Astrocyte (in vitro differentiated cells and primary cell): ENCODE measurements around the gene KCTD13.
"Not testable (repeated sequence)": the region's sequence is repeated elsewhere in the genome, so short reads cannot be mapped to it uniquely, and the experiment has no call there.

Experiments
- EZH2 ChIP-seq: IDR thresholded peaks from 2 replicates; pipeline ENCODE4 v1.6.1; 2012; ENCODE audit warnings: mild to moderate bottlenecking, low read length, inconsistent platforms; ENCODE audit not compliant: insufficient read depth
- TF ChIP-seq, protein P1 (sequence below): IDR thresholded peaks from 2 replicates; pipeline ENCODE4 v1.5.1; 2011; ENCODE audit warnings: low read depth, mild to moderate bottlenecking, inconsistent platforms, low read length, moderate library complexity; ENCODE audit not compliant: insufficient read depth

DNA sequence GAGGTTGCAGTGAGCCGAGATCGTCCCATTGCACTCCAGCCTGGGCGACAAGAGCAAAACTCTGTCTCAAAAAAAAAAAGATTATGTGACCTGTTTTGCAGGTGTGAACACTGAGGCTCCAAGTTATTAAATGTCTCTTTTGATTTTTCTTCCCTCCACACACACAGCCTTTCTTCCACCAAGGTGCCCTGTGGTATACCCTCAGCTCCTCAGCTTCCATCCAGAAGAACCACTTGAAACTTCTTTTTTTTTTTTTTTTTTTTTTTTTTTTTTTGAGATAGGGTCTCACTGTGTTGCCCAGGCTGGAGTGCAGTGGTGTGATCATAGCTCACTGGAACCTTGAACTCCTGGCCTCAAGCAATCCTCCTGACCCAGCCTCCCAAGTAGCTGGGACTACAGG, 36.7 kb downstream of the KCTD13 start:
- TF ChIP-seq, protein P1, sequence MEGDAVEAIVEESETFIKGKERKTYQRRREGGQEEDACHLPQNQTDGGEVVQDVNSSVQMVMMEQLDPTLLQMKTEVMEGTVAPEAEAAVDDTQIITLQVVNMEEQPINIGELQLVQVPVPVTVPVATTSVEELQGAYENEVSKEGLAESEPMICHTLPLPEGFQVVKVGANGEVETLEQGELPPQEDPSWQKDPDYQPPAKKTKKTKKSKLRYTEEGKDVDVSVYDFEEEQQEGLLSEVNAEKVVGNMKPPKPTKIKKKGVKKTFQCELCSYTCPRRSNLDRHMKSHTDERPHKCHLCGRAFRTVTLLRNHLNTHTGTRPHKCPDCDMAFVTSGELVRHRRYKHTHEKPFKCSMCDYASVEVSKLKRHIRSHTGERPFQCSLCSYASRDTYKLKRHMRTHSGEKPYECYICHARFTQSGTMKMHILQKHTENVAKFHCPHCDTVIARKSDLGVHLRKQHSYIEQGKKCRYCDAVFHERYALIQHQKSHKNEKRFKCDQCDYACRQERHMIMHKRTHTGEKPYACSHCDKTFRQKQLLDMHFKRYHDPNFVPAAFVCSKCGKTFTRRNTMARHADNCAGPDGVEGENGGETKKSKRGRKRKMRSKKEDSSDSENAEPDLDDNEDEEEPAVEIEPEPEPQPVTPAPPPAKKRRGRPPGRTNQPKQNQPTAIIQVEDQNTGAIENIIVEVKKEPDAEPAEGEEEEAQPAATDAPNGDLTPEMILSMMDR = not testable (repeated sequence)
- not testable (repeated sequence) for TF ChIP-seq EZH2
